Pancreas (tissue), 10 donors: ENCODE measurements around the gene SECISBP2. TPM values are rescaled to one million over a fixed set of nuclear protein-coding genes. Genes with fewer than 3 reads are reported as not detected.

ENCODE experiments used
- ATAC-seq, 4 donors: fragments of 200-7000 bp; cut with Tn5 transposase; one replicate each; pipeline versions ENCODE4 v1.8.0 to v1.9.1; 2020; ENCODE audit warnings: mild to moderate bottlenecking in 4 of 4, moderate library complexity in 4 of 4
- DNase-seq, 6 donors: peaks; one replicate each; pipeline ENCODE4 v3.0.0-alpha.2; 2020
- FAIRE-seq: peaks from 2 replicates; lab custom pipeline; 2012; peaks lifted over from hg19 to GRCh38; lab: Jason Lieb, UNC
- H3K27ac ChIP-seq, 4 donors: fragments of 200-600 bp; sonication (generic); 1 replicate in 3 of 4; 2 replicates in 1 of 4; pipeline versions ENCODE4 v1.5.0 to v1.8.0; 2020
- H3K27me3 ChIP-seq, 4 donors: fragments of 200-600 bp; one replicate each; pipeline ENCODE4 v1.8.0; 2021
- H3K36me3 ChIP-seq, 3 donors: fragments of 200-600 bp; sonication (generic) in 1 of 3; one replicate each; pipeline versions ENCODE4 v1.5.0 to v1.8.0; 2020 to 2021
- H3K4me1 ChIP-seq, 3 donors: fragments of 200-600 bp; one replicate each; pipeline ENCODE4 v1.8.0; 2021
- H3K4me3 ChIP-seq, 4 donors: fragments of 200-600 bp; sonication (generic) in 2 of 4; one replicate each; pipeline versions ENCODE4 v1.5.0 to v1.8.0; 2020 to 2021
- H3K9me3 ChIP-seq, 4 donors: fragments of 200-600 bp; one replicate each; pipeline ENCODE4 v1.8.0; 2021
- CTCF ChIP-seq, 4 donors: fragments of 200-600 bp; sonication (generic) in 3 of 4; IDR thresholded peaks; one replicate each; pipeline versions ENCODE4 v1.5.0 to v1.8.0; 2021; ENCODE audit warnings: antibody characterized with exemption in 4 of 4
- WGBS, 2 donors: extraction: QIAGEN DNeasy Blood & Tissue Kit; methylation state at CpG; one replicate each; pipeline ENCODE4 v1.1.7; 2013; 5-methylcytosine and 5-hydroxymethylcytosine counted together
- intact Hi-C, 3 donors: fragments of 100-400 bp; cut with DNase I; formaldehyde crosslinking; loops; one replicate each; pipeline versions ENCODE4 v1.11.1 to v1.14.2; 2022
- microRNA-seq, 2 donors: library from miRNA; unstranded; fragments of <30 nt; microRNA quantifications; one replicate each; pipeline versions ENCODE4 to v1.1.0, GENCODE V29; 2019 to 2020
- polyA plus RNA-seq, 2 donors: library from polyadenylated mRNA; stranded (reverse); fragments of 200-250 nt; gene quantifications; one replicate each; pipeline ENCODE4 v1.2.3, GENCODE V29; 2013
- total RNA-seq, 6 donors: library from RNA; stranded (reverse); fragmentation: NEBNext Ultra II Directional in 4 of 6; extraction: Animal tissue kit (Norgen Biotek cat#: 25700) in 4 of 6; gene quantifications; one replicate each; pipeline versions ENCODE4 v1.2.1 to v1.2.4, GENCODE V29; 2021 to 2023
- donor health status: healthy with polysubstance abuse.
- donor health status: DM: no; HTN: no; CAD: no; lungs with moderate emphysema.
- donor health status: DM: no; HTN: no; CAD: no.
- donor health status: control.
- donor health status: control.
- donor health status: Bipolar disorder and iron deficiency.
- donor health status: DM: yes; HTN: yes; CAD: no.
- donor health status: DM: no; HTN: no; CAD: no.
- donor health status: DM: no; HTN: no; CAD: no.
- donor health status: DM: yes; HTN: yes; CAD: no.

SECISBP2 gene
- total and polyA plus RNA-seq, 8 donors = 23.4 to 41.1 (median 29.6) TPM

GRCh38 chr9:89408628-89409101 is 90.4 kb downstream of the SECISBP2 start:
- no peak for TF ChIP-seq CTCF (IDR thresholded peaks at IDR 0.05)
- WGBS, 2 donors = 86 to 88% methylated on average over 11 to 12 of the region's 12 CpGs
- intact Hi-C loops = loop anchor here in 1 of 3 donors (10.0 kb wide), 1 partner anchor 136 kb away; no protein-coding TSS in a partner anchor
- Histone ChIP-seq H3K9me3 (no peaks in the 10 kb centered on the region), H3K36me3 (no peaks in the 10 kb centered on the region), H3K27me3 (no peaks in the 10 kb centered on the region), H3K4me3 (no peak overlapping the region), H3K4me1 (no peaks in the 10 kb centered on the region), H3K27ac (no peak overlapping the region)
- no peak for DNase-seq
- FAIRE-seq = no peak
- ATAC-seq = no peak

Small RNAs within 50 kb of the gene (microRNA-seq; reads per million reads assigned to microRNA genes)
- gene MIR3153 = 0 reads per million in 2 donors

Other genes with a start within 250 kb of the SECISBP2 start
- 1 to 10 TPM in 4 of 6 donors, under 1 TPM in 2; 0.19 to 6.3 (median 1.8) TPM for gene SHC3, start 139.7 kb upstream of the SECISBP2 start, total RNA-seq
- 1 to 10 TPM in 1 of 2 donors, under 1 TPM in 1; 0.92 to 3.5 TPM for gene SHC3, start 139.7 kb upstream of the SECISBP2 start, polyA plus RNA-seq
- 1 to 10 TPM in 4 of 6 donors, under 1 TPM in 2; 0.83 to 4.1 (median 2.2) TPM for gene CKS2, start 7.3 kb upstream of the SECISBP2 start, total RNA-seq
- 1 to 10 TPM; 3.2 to 3.9 TPM for gene CKS2, start 7.3 kb upstream of the SECISBP2 start, polyA plus RNA-seq
- gene SEMA4D, start 179.6 kb downstream of the SECISBP2 start, total RNA-seq = 10 to 100 TPM in 5 of 6 donors, 1 to 10 TPM in 1; 7.1 to 29.7 (median 13.0) TPM
- 10 to 100 TPM in 1 of 2 donors, 1 to 10 TPM in 1; 7.8 to 10.4 TPM for gene SEMA4D, start 179.6 kb downstream of the SECISBP2 start, polyA plus RNA-seq